HEK293 (cell line): ENCODE results near the gene AP5Z1.

Source experiments
- CTCF ChIA-PET: fragments of 350-600 bp; formaldehyde crosslinking; extraction: SDS; loops from one replicate; lab custom pipeline; 2021; ENCODE audit warnings: antibody characterized with exemption; lab: Yijun Ruan, JAX
- POLR2A ChIA-PET: fragments of 300-600 bp; formaldehyde crosslinking; extraction: SDS; loops from one replicate; lab custom pipeline; 2020; ENCODE audit warnings: antibody characterized with exemption, inconsistent platforms; lab: Yijun Ruan, JAX
- H3K27ac ChIP-seq: fragments of 200-500 bp; sonication (Bioruptor generic); 2 replicates; pipeline ENCODE4 v1.5.1; 2014; ENCODE audit warnings: low read depth, low read length, control low read depth, inconsistent platforms; ENCODE audit errors: extremely low read depth
- H3K36me3 ChIP-seq, 2 experiments: fragments of 200-500 bp in 1 of 2; sonication (Bioruptor generic) in 1 of 2; 1 replicate in 1 of 2; 2 replicates in 1 of 2; pipeline ENCODE4 v1.5.1; 2014 to 2017; ENCODE audit warnings: inconsistent platforms in 2 of 2, low read length in 2 of 2; ENCODE audit not compliant: control insufficient read depth in 2 of 2, insufficient read depth in 1 of 2
- H3K4me1 ChIP-seq: fragments of 200-500 bp; sonication (Bioruptor generic); 2 replicates; pipeline ENCODE4 v1.5.1; 2014; ENCODE audit warnings: mild to moderate bottlenecking, low read length, inconsistent platforms; ENCODE audit not compliant: control insufficient read depth, insufficient read depth
- H3K4me3 ChIP-seq: 2 replicates; pipeline ENCODE4 v1.5.1; 2011; ENCODE audit warnings: low read depth, mild to moderate bottlenecking, control low read depth, low read length, moderate library complexity
- H3K9me3 ChIP-seq: fragments of 200-500 bp; sonication (Bioruptor generic); 2 replicates; pipeline ENCODE4 v1.5.1; 2014; ENCODE audit warnings: low read depth, low read length, inconsistent platforms; ENCODE audit not compliant: control insufficient read depth, insufficient read depth
- HOXA7 ChIP-seq: sonication (generic); formaldehyde crosslinking; IDR thresholded peaks from 2 replicates; pipeline ENCODE4 v1.8.1; 2022; ENCODE audit warnings: missing genetic modification reagents, borderline replicate concordance
- MZF1 ChIP-seq: fragments of 450-650 bp; formaldehyde crosslinking; IDR thresholded peaks from 2 replicates; pipeline ENCODE4 v1.5.1; 2017; ENCODE audit warnings: missing biosample characterization, missing genetic modification characterization, borderline replicate concordance
- SCRT1 ChIP-seq: fragments of 450-650 bp; formaldehyde crosslinking; IDR thresholded peaks from 2 replicates; pipeline ENCODE4 v1.5.1; 2016; ENCODE audit warnings: missing biosample characterization, missing genetic modification characterization, borderline replicate concordance
- SCRT2 ChIP-seq: fragments of 450-650 bp; formaldehyde crosslinking; IDR thresholded peaks from 2 replicates; pipeline ENCODE4 v1.5.1; 2016; ENCODE audit warnings: missing biosample characterization, missing genetic modification characterization
- YY1 ChIP-seq: fragments of 450-650 bp; formaldehyde crosslinking; IDR thresholded peaks from 2 replicates; pipeline ENCODE4 v1.5.1; 2018; ENCODE audit warnings: missing biosample characterization, missing genetic modification characterization
- YY2 ChIP-seq: fragments of 450-650 bp; formaldehyde crosslinking; IDR thresholded peaks from 2 replicates; pipeline ENCODE4 v1.5.1; 2016; ENCODE audit warnings: missing biosample characterization, missing genetic modification characterization
- ZNF169 ChIP-seq: fragments of 450-650 bp; formaldehyde crosslinking; IDR thresholded peaks from 2 replicates; pipeline ENCODE4 v1.5.1; 2016; ENCODE audit warnings: missing biosample characterization, missing genetic modification characterization
- ZNF324 ChIP-seq: fragments of 450-650 bp; formaldehyde crosslinking; IDR thresholded peaks from 2 replicates; pipeline ENCODE4 v1.5.1; 2016; ENCODE audit warnings: missing biosample characterization, missing genetic modification characterization
- ZNF341 ChIP-seq: fragments of 450-650 bp; formaldehyde crosslinking; IDR thresholded peaks from 2 replicates; pipeline ENCODE4; 2016; ENCODE audit warnings: low read depth, missing biosample characterization, missing genetic modification characterization
- ZNF426 ChIP-seq: fragments of 450-650 bp; formaldehyde crosslinking; IDR thresholded peaks from 2 replicates; pipeline ENCODE4 v1.5.1; 2017; ENCODE audit warnings: missing biosample characterization, missing genetic modification characterization, mild to moderate bottlenecking, inconsistent platforms, moderate library complexity
- ZNF433 ChIP-seq: fragments of 450-650 bp; formaldehyde crosslinking; IDR thresholded peaks from 2 replicates; pipeline ENCODE4 v1.5.1; 2016; ENCODE audit warnings: missing biosample characterization, missing genetic modification characterization, low read depth
- ZNF529 ChIP-seq: fragments of 450-650 bp; formaldehyde crosslinking; IDR thresholded peaks from 2 replicates; pipeline ENCODE4 v1.5.1; 2017; ENCODE audit warnings: missing genetic modification characterization, missing biosample characterization; ENCODE audit not compliant: insufficient replicate concordance
- ZNF561 ChIP-seq: fragments of 450-650 bp; IDR thresholded peaks from 2 replicates; pipeline ENCODE4 v1.5.1; 2018; ENCODE audit warnings: missing biosample characterization, missing genetic modification characterization, borderline replicate concordance
- ZNF660 ChIP-seq: fragments of 450-650 bp; IDR thresholded peaks from 2 replicates; pipeline ENCODE4 v1.5.1; 2018; ENCODE audit warnings: missing biosample characterization, mild to moderate bottlenecking, missing genetic modification characterization
- ZNF777 ChIP-seq: fragments of 450-650 bp; formaldehyde crosslinking; IDR thresholded peaks from 2 replicates; pipeline ENCODE4 v1.5.1; 2017; ENCODE audit warnings: missing biosample characterization, missing genetic modification characterization, borderline replicate concordance
- ZSCAN23 ChIP-seq: fragments of 450-650 bp; formaldehyde crosslinking; IDR thresholded peaks from 2 replicates; pipeline ENCODE4 v1.5.1; 2016; ENCODE audit warnings: missing biosample characterization, missing genetic modification characterization
- TF ChIP-seq, protein P1 (sequence below): fragments of 450-650 bp; formaldehyde crosslinking; conservative IDR thresholded peaks from 2 replicates; pipeline ENCODE4 v1.5.1; 2016; ENCODE audit warnings: low read depth, missing biosample characterization, missing genetic modification characterization

Gene AP5Z1

DNA sequence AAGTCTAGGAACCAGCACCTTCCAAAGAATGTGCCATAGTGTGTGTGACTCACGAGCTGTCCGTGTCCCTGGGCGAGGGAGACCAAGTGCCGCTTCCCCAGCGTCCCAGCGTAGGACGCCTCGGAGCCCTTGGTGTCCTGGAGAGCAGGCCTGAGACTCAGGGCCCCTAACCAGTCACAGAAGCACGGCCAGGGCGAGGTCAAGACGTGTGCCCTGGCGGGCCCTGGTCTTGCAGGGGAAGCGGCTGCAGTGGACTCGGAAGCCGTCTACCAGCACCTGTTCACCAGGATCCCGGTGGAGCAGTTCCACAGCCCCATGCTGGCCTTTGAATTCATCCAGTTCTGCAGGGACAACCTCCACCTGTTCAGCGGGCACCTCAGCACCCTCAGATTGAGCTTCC is 10.6 kb downstream of the AP5Z1 start:
- no peak overlapping the region for H3K4me3 ChIP-seq
- no peak overlapping the region for H3K27ac ChIP-seq
- H3K4me1 ChIP-seq: no peaks in the 10 kb centered on the region
- no peaks in the 10 kb centered on the region for H3K9me3 ChIP-seq
- peaks cover 0 to 56% of the 10 kb centered on the region in 2 experiments; a peak in 1 of 3 replicates for H3K36me3 ChIP-seq
- ChIA-PET POLR2A (no interaction called here), CTCF (interaction anchor here (1.1 kb wide), 1 partner anchor 11 kb away, joined by 6 read pairs; the partner anchor contains the start of gene AP5Z1)
- TF ChIP-seq YY2 (tag by site-specific recombination) (no peak), MZF1 (tag by site-specific recombination) (no peak), ZNF529 (tag by site-specific recombination) (no peak), ZNF324 (no peak), ZSCAN23 (tag by site-specific recombination) (no peak), ZNF433 (tag by site-specific recombination) (no peak), ZNF561 (tag by site-specific recombination) (no peak), ZNF660 (tag by site-specific recombination) (no peak), SCRT2 (tag by site-specific recombination) (no peak)

DNA sequence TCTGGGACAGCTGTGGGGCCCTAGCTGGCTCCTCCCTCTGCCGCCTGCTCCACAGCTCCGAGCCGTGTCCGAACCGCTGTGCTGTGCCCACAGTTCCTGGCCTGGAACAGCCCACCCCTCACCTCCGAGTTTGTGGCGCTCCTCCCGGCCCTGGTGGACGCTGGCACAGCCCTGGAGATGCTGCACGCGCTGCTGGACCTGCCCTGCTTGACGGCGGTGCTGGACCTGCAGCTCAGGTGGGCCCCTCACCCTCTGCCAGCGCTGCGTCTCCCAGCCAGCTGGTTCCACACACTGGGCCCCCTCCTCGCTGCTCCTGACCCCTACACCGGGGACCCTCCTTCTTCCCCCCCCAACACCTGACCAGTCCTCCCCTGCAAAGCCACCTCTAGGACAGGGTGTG is 12.1 kb downstream of the AP5Z1 start:
- Histone ChIP-seq H3K4me3 (no peak overlapping the region), H3K4me1 (no peaks in the 10 kb centered on the region), H3K9me3 (no peaks in the 10 kb centered on the region), H3K27ac (no peak overlapping the region), H3K36me3 (peaks cover 0 to 54% of the 10 kb centered on the region in 2 experiments; a peak in 1 of 3 replicates)
- TF ChIP-seq YY1 (tag by site-specific recombination) (no peak), HOXA7 (CRISPR knock-in tag) (no peak), ZNF341 (tag by site-specific recombination) (0 out of 2 replicates have a peak, but pooled peaks have one; percentile 18)
- CTCF ChIA-PET: no interaction called here
- POLR2A ChIA-PET: no interaction called here

DNA sequence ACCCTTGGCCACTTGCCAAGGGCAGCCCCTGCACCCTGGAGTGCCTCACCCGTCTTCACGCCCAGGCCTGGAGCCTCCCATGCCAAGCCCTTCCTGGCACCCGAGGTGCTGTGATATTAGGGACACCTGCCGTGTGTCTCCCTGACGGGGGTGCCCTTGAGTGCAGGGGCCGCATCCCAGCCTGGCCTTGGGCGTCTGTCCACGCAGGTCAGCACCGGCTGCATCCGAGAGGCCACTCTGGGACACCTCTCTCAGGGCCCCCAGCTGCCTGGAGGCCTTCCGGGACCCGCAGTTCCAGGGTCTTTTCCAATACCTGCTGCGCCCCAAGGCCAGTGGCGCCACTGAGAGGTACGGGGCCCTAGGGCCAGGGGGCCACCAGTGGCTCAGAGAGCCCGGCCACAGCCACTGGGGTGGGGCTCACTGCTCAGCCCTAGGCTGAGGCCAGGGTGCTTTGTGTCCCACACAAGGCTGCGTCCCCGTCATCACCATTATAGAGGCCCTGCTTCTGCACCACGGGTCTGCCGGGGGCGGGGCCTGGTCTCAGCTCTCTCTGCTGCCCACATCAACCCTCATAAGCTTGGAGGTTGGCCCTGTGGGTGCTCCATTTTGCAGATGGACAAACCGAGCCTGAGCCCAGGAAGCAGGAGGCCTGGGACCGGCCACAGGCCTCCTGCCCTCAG is 12.7 kb downstream of the AP5Z1 start:
- no peaks in the 10 kb centered on the region for H3K4me1 ChIP-seq
- no peaks in the 10 kb centered on the region for H3K9me3 ChIP-seq
- H3K4me3 ChIP-seq: no peak overlapping the region
- ChIA-PET POLR2A (no interaction called here), CTCF (interaction anchor here (1.5 kb wide), 1 partner anchor 10 kb away, joined by 5 read pairs; no protein-coding TSS in a partner anchor)
- H3K36me3 ChIP-seq: peaks cover 0 to 52% of the 10 kb centered on the region in 2 experiments; a peak in 1 of 3 replicates
- no peak for TF ChIP-seq ZNF777 (tag by site-specific recombination)
- TF ChIP-seq, protein P1, sequence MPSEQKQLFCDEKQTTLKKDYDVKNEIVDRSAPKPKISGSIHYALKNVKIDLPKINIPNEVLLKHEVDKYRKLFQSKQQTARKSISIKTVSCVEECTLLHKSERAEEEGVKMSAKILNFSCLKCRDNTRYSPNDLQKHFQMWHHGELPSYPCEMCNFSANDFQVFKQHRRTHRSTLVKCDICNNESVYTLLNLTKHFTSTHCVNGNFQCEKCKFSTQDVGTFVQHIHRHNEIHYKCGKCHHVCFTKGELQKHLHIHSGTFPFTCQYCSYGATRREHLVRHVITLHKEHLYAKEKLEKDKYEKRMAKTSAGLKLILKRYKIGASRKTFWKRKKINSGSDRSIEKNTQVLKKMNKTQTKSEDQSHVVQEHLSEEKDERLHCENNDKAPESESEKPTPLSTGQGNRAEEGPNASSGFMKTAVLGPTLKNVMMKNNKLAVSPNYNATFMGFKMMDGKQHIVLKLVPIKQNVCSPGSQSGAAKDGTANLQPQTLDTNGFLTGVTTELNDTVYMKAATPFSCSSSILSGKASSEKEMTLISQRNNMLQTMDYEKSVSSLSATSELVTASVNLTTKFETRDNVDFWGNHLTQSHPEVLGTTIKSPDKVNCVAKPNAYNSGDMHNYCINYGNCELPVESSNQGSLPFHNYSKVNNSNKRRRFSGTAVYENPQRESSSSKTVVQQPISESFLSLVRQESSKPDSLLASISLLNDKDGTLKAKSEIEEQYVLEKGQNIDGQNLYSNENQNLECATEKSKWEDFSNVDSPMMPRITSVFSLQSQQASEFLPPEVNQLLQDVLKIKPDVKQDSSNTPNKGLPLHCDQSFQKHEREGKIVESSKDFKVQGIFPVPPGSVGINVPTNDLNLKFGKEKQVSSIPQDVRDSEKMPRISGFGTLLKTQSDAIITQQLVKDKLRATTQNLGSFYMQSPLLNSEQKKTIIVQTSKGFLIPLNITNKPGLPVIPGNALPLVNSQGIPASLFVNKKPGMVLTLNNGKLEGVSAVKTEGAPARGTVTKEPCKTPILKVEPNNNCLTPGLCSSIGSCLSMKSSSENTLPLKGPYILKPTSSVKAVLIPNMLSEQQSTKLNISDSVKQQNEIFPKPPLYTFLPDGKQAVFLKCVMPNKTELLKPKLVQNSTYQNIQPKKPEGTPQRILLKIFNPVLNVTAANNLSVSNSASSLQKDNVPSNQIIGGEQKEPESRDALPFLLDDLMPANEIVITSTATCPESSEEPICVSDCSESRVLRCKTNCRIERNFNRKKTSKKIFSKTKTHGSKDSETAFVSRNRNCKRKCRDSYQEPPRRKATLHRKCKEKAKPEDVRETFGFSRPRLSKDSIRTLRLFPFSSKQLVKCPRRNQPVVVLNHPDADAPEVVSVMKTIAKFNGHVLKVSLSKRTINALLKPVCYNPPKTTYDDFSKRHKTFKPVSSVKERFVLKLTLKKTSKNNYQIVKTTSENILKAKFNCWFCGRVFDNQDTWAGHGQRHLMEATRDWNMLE: no peak
- TF ChIP-seq SCRT1: no peak
- no peak for TF ChIP-seq ZNF341 (tag by site-specific recombination)
- no peak for TF ChIP-seq ZNF426 (tag by site-specific recombination)
- TF ChIP-seq ZNF169 (tag by site-specific recombination): no peak
- no peak overlapping the region for H3K27ac ChIP-seq
